H9 (cell line): ENCODE results near the gene CROCC. TPM values are rescaled to one million over a fixed set of nuclear protein-coding genes. Genes with fewer than 3 reads are reported as not detected.
A peak's percentile ranks its signal among the peaks of the same experiment; 100 is the strongest.

Experiments
- DNase-seq: peaks from one replicate; pipeline ENCODE4 v3.0.0-alpha.2; 2017
- H2AFZ ChIP-seq: one replicate; pipeline ENCODE4 v1.6.1; 2013; ENCODE audit warnings: mild to moderate bottlenecking, low read length, control low read depth, moderate library complexity
- H2AK5ac ChIP-seq: 2 replicates; pipeline ENCODE4 v1.6.1; 2013; ENCODE audit warnings: low read length, control low read depth, mixed read lengths; ENCODE audit not compliant: insufficient read length
- H2BK120ac ChIP-seq: one replicate; pipeline ENCODE4 v1.6.1; 2013; ENCODE audit warnings: low read depth, mild to moderate bottlenecking, low read length, control low read depth, inconsistent platforms; ENCODE audit not compliant: poor library complexity, severe bottlenecking
- H2BK12ac ChIP-seq: 2 replicates; pipeline ENCODE4 v1.6.1; 2013; ENCODE audit warnings: low read length, control low read depth, mixed read lengths, low read depth; ENCODE audit not compliant: insufficient read length
- H2BK15ac ChIP-seq: 2 replicates; pipeline ENCODE4 v1.6.1; 2013; ENCODE audit warnings: low read depth, low read length, control low read depth
- H2BK20ac ChIP-seq: one replicate; pipeline ENCODE4 v1.6.1; 2013; ENCODE audit warnings: low read depth, mild to moderate bottlenecking, low read length, control low read depth, inconsistent platforms; ENCODE audit not compliant: poor library complexity, severe bottlenecking
- H2BK5ac ChIP-seq: 2 replicates; pipeline ENCODE4 v1.6.1; 2013; ENCODE audit warnings: low read length, control low read depth, mixed read lengths; ENCODE audit not compliant: insufficient read length
- H3K14ac ChIP-seq: 2 replicates; pipeline ENCODE4 v1.6.1; 2013; ENCODE audit warnings: low read length, control low read depth; ENCODE audit not compliant: insufficient read depth
- H3K18ac ChIP-seq: 2 replicates; pipeline ENCODE4 v1.6.1; 2013; ENCODE audit warnings: low read depth, mild to moderate bottlenecking, mixed read lengths, low read length, control low read depth; ENCODE audit not compliant: insufficient read length
- H3K23ac ChIP-seq: 2 replicates; pipeline ENCODE4 v1.6.1; 2013; ENCODE audit warnings: low read length, control low read depth, mixed read lengths, low read depth; ENCODE audit not compliant: insufficient read length
- H3K23me2 ChIP-seq: 2 replicates; pipeline ENCODE4 v1.6.1; 2013; ENCODE audit warnings: low read depth, mild to moderate bottlenecking, mixed read lengths, low read length, control low read depth; ENCODE audit not compliant: insufficient read length, poor library complexity, severe bottlenecking
- H3K27ac ChIP-seq: 2 replicates; pipeline ENCODE4 v1.5.1; 2013; ENCODE audit warnings: low read length, control low read depth, mixed read lengths, low read depth; ENCODE audit not compliant: insufficient read length
- H3K27me3 ChIP-seq: 2 replicates; pipeline ENCODE4 v1.6.1; 2013; ENCODE audit warnings: low read length, control low read depth, inconsistent platforms; ENCODE audit not compliant: insufficient read depth
- H3K4ac ChIP-seq: 2 replicates; pipeline ENCODE4 v1.6.1; 2013; ENCODE audit warnings: low read depth, mild to moderate bottlenecking, control low read depth, inconsistent platforms, low read length, moderate library complexity
- H3K4me1 ChIP-seq: 2 replicates; pipeline ENCODE4 v1.6.1; 2013; ENCODE audit warnings: low read length, control low read depth, inconsistent platforms; ENCODE audit not compliant: insufficient read depth
- H3K4me2 ChIP-seq: 2 replicates; pipeline ENCODE4 v1.6.1; 2013; ENCODE audit warnings: low read length, control low read depth, mixed read lengths; ENCODE audit not compliant: insufficient read length, insufficient read depth
- H3K56ac ChIP-seq: 2 replicates; pipeline ENCODE4 v1.6.1; 2013; ENCODE audit warnings: low read depth, mild to moderate bottlenecking, mixed read lengths, low read length, control low read depth; ENCODE audit not compliant: insufficient read length
- H3K79me1 ChIP-seq: 2 replicates; pipeline ENCODE4 v1.6.1; 2013; ENCODE audit warnings: low read depth, mild to moderate bottlenecking, moderate library complexity, low read length, control low read depth, inconsistent platforms; ENCODE audit not compliant: insufficient read depth, poor library complexity, severe bottlenecking
- H3K79me2 ChIP-seq: 2 replicates; pipeline ENCODE4 v1.6.1; 2013; ENCODE audit warnings: low read length, control low read depth, inconsistent platforms; ENCODE audit not compliant: insufficient read depth
- H3K9ac ChIP-seq: 2 replicates; pipeline ENCODE4 v1.6.1; 2013; ENCODE audit warnings: low read length, control low read depth, mixed read lengths; ENCODE audit not compliant: insufficient read length; ENCODE audit errors: extremely low read depth
- H3K9me3 ChIP-seq: one replicate; pipeline ENCODE4 v1.6.1; 2013; ENCODE audit warnings: low read depth, low read length, inconsistent platforms; ENCODE audit not compliant: control insufficient read depth
- H3T11ph ChIP-seq: one replicate; pipeline ENCODE4 v1.6.1; 2013; ENCODE audit warnings: mild to moderate bottlenecking, low read length, control low read depth, inconsistent platforms
- H4K20me1 ChIP-seq: one replicate; pipeline ENCODE4 v1.6.1; 2013; ENCODE audit not compliant: control insufficient read depth, insufficient read length, insufficient read depth
- H4K5ac ChIP-seq: 2 replicates; pipeline ENCODE4 v1.6.1; 2013; ENCODE audit warnings: low read depth, mild to moderate bottlenecking, mixed read lengths, low read length, control low read depth; ENCODE audit not compliant: insufficient read length
- H4K8ac ChIP-seq: replicated peaks from 2 replicates; pipeline ENCODE4 v1.6.1; 2013; ENCODE audit warnings: low read length, control low read depth, mixed read lengths, low read depth; ENCODE audit not compliant: insufficient read length
- H4K91ac ChIP-seq: 2 replicates; pipeline ENCODE4 v1.6.1; 2013; ENCODE audit warnings: low read depth, mild to moderate bottlenecking, moderate library complexity, mixed read lengths, low read length, control low read depth; ENCODE audit not compliant: insufficient read length
- H3K27ac Mint-ChIP-seq, 3 experiments: 2 replicates in 2 of 3; 3 replicates in 1 of 3; pipeline ENCODE4 v1.8.0; 2020 to 2021; ENCODE audit warnings: mixed read lengths in 3 of 3, mild to moderate bottlenecking in 1 of 3, moderate library complexity in 1 of 3
- H3K27me3 Mint-ChIP-seq: 2 replicates; pipeline ENCODE4 v1.8.0; 2021; ENCODE audit warnings: low read depth, mild to moderate bottlenecking, moderate library complexity, mixed read lengths
- H3K36me3 Mint-ChIP-seq, 3 experiments: 2 replicates in 2 of 3; 3 replicates in 1 of 3; pipeline ENCODE4 v1.8.0; 2020 to 2021; ENCODE audit warnings: low read depth in 3 of 3, mixed read lengths in 3 of 3; ENCODE audit not compliant: insufficient read depth in 1 of 3
- H3K4me1 Mint-ChIP-seq, 2 experiments: 2 replicates each; pipeline ENCODE4 v1.8.0; 2020; ENCODE audit warnings: mixed read lengths in 2 of 2
- H3K4me3 Mint-ChIP-seq, 2 experiments: 2 replicates in 1 of 2; 3 replicates in 1 of 2; pipeline ENCODE4 v1.8.0; 2020 to 2021; ENCODE audit warnings: mild to moderate bottlenecking in 2 of 2, mixed read lengths in 2 of 2, moderate library complexity in 1 of 2
- H3K9me3 Mint-ChIP-seq, 2 experiments: 2 replicates in 1 of 2; 3 replicates in 1 of 2; pipeline ENCODE4 v1.8.0; 2020; ENCODE audit warnings: mild to moderate bottlenecking in 2 of 2, mixed read lengths in 2 of 2, moderate library complexity in 1 of 2
- CTCF ChIP-seq: fragments of 200-600 bp; sonication (generic); conservative IDR thresholded peaks from 3 replicates; pipeline ENCODE4 v1.8.0; 2021; ENCODE audit warnings: antibody characterized with exemption, mild to moderate bottlenecking
- WGBS: extraction: QIAGEN DNeasy Blood & Tissue Kit; methylation state at CpG from one replicate; pipeline ENCODE4 v1.1.7; 2013; ENCODE audit warnings: missing lambda C conversion rate, low lambda C conversion rate, mixed read lengths; ENCODE audit not compliant: insufficient read length; ENCODE audit errors: extremely low coverage; 5-methylcytosine and 5-hydroxymethylcytosine counted together
- total RNA-seq: library from RNA; stranded (reverse); gene quantifications from 2 replicates; pipeline ENCODE4 v1.2.1, GENCODE V29; 2021

CROCC gene
- total RNA-seq, 1 experiment from 2014 or later: 40.7 TPM

GRCh38 chr1:17012775-17013490, 91.2 kb downstream of the CROCC start:
- peak overlapping the region in 1 of 2 experiments; percentile 82; a peak in 4 of 5 replicates for H3K4me3 Mint-ChIP-seq
- Histone ChIP-seq H3K27ac (no peak overlapping the region), H3K4me2 (peak overlapping the region; percentile 37)

More at GRCh38 chr1:17012775-17013490, 91.2 kb downstream of the CROCC start:
- Histone ChIP-seq H3K4me1 (peaks cover 20% of the 10 kb centered on the region), H3K27me3 (no peaks in the 10 kb centered on the region), H2BK12ac (no peak overlapping the region), H3T11ph (no peak overlapping the region), H2BK20ac (no peak overlapping the region), H2AFZ (no peak overlapping the region), H3K14ac (no peak overlapping the region), H2BK120ac (no peak overlapping the region), H3K79me1 (no peaks in the 10 kb centered on the region), H2BK15ac (no peak overlapping the region), H3K18ac (peak overlapping the region; percentile 41), H4K8ac (no peak overlapping the region), H3K23me2 (peaks cover 4% of the 10 kb centered on the region), H3K9me3 (no peaks in the 10 kb centered on the region), H3K56ac (no peak overlapping the region), H3K23ac (no peak overlapping the region), H2AK5ac (no peak overlapping the region), H4K5ac (no peak overlapping the region), H4K91ac (no peak overlapping the region), H4K20me1 (no peaks in the 10 kb centered on the region), H3K79me2 (no peaks in the 10 kb centered on the region), H3K9ac (no peak overlapping the region), H2BK5ac (no peak overlapping the region), H3K4ac (no peak overlapping the region)
- Mint-ChIP-seq H3K4me1 (peaks cover 55 to 71% of the 10 kb centered on the region in 2 experiments), H3K36me3 (peaks cover 0 to 5% (median under 1%) of the 10 kb centered on the region in 3 experiments; a peak in 3 of 7 replicates), H3K27me3 (no peaks in the 10 kb centered on the region), H3K9me3 (no peaks in the 10 kb centered on the region; a peak in 1 of 5 replicates), H3K27ac (peak overlapping the region in 2 of 3 experiments; percentile 14 to 58; a peak in 4 of 7 replicates)
- no peak for TF ChIP-seq CTCF
- peak; percentile 49 for DNase-seq
- no CpG with 5 or more reads among the region's 9 CpGs for WGBS
